IPS DF 19.7 (cell line): ENCODE results near the gene PYDC1.
"Not testable (repeated sequence)": the region's sequence is repeated elsewhere in the genome, so short reads cannot be mapped to it uniquely, and the experiment has no call there.

Experiments used
- DNase-seq: peaks from one replicate; pipeline ENCODE4 v3.0.0-alpha.2; 2013; ENCODE audit warnings: low read depth, low spot score

Gene PYDC1

GRCh38 chr16:31179747-31180459 is 37.0 kb downstream of the PYDC1 start, which contains the start of gene FUS:
Gene FUS, plus strand, starts transcription at chr16:31180139. Its CDS starts 76 bp downstream, at chr16:31180215.
- DNase-seq = no peak

- no peak for DNase-seq
Measured at GRCh38 chr16:31179219-31179746, 37.7 kb downstream of the PYDC1 start.

GRCh38 chr16:31177136-31177535 is 39.8 kb downstream of the PYDC1 start:
- DNase-seq = no peak

- DNase-seq = not testable (repeated sequence)
Measured at GRCh38 chr16:31170048-31170447, 46.9 kb downstream of the PYDC1 start.

GRCh38 chr16:31168848-31169247 is 48.1 kb downstream of the PYDC1 start:
- no peak for DNase-seq

- no peak for DNase-seq
Measured at GRCh38 chr16:31167315-31167714, 49.6 kb downstream of the PYDC1 start.
